ENCODE measurements around the gene ARV1.
"Not testable (repeated sequence)": the region's sequence is repeated elsewhere in the genome, so short reads cannot be mapped to it uniquely, and the experiment has no call there.

Gene ARV1

GRCh38 chr1:230975636-230976035 lies 3.3 kb upstream of the ARV1 start:
- no peak overlapping the region for H3K4me3 ChIP-seq (ENCODE audit: low read length)
- DNase-seq (ENCODE audit: low read depth, low spot score): no peak

- DNase-seq (ENCODE audit: low read depth, low spot score): no peak
- H3K4me3 ChIP-seq (ENCODE audit: low read length): no peak overlapping the region
Observed at GRCh38 chr1:230976360-230976759, 2.5 kb upstream of the ARV1 start.

GRCh38 chr1:230976825-230977747 lies 1.8 kb upstream of the ARV1 start:
- peak overlapping the region; percentile 71 for H3K4me3 ChIP-seq (ENCODE audit: low read length)
- peak; percentile 67 for DNase-seq (ENCODE audit: low read depth, low spot score)

- DNase-seq (ENCODE audit: low read depth, low spot score): peak; percentile 28
- H3K4me3 ChIP-seq (ENCODE audit: low read length): peak overlapping the region; percentile 71
Observed at GRCh38 chr1:230977761-230978490, 968 bp upstream of the ARV1 start.

GRCh38 chr1:230979389-230979716 lies 459 bp downstream of the ARV1 start:
- H3K4me3 ChIP-seq (ENCODE audit: low read length): peak overlapping the region; percentile 71
- no peak for DNase-seq (ENCODE audit: low read depth, low spot score)

GRCh38 chr1:230979952-230980351 lies 1.1 kb downstream of the ARV1 start:
- H3K4me3 ChIP-seq (ENCODE audit: low read length): peak overlapping the region; percentile 71

GRCh38 chr1:230982696-230983095 lies 3.8 kb downstream of the ARV1 start:
- DNase-seq (ENCODE audit: low read depth, low spot score): no peak
- H3K4me3 ChIP-seq (ENCODE audit: low read length): no peak overlapping the region

More at GRCh38 chr1:230979952-230980351, 1.1 kb downstream of the ARV1 start:
- DNase-seq (ENCODE audit: low read depth, low spot score): peak; percentile 31

- no peak for DNase-seq (ENCODE audit: low read depth, low spot score)
- no peak overlapping the region for H3K4me3 ChIP-seq (ENCODE audit: low read length)
Observed at GRCh38 chr1:230983811-230984210, 4.9 kb downstream of the ARV1 start.

GRCh38 chr1:230984622-230985515 lies 6.0 kb downstream of the ARV1 start:
- H3K4me3 ChIP-seq (ENCODE audit: low read length); DNase-seq (ENCODE audit: low read depth, low spot score): not testable (repeated sequence)

- H3K4me3 ChIP-seq (ENCODE audit: low read length): no peak overlapping the region
- DNase-seq (ENCODE audit: low read depth, low spot score): no peak
Observed at GRCh38 chr1:230985711-230986110, 6.8 kb downstream of the ARV1 start.

- H3K4me3 ChIP-seq (ENCODE audit: low read length): no peak overlapping the region
- no peak for DNase-seq (ENCODE audit: low read depth, low spot score)
Observed at GRCh38 chr1:230986976-230987375, 8.1 kb downstream of the ARV1 start.

GRCh38 chr1:230987448-230987847 lies 8.6 kb downstream of the ARV1 start:
- H3K4me3 ChIP-seq (ENCODE audit: low read length): no peak overlapping the region

GRCh38 chr1:230992100-230992774 lies 13.3 kb downstream of the ARV1 start:
- H3K4me3 ChIP-seq (ENCODE audit: low read length): no peak overlapping the region
- DNase-seq (ENCODE audit: low read depth, low spot score): no peak

More at GRCh38 chr1:230987448-230987847, 8.6 kb downstream of the ARV1 start:
- no peak for DNase-seq (ENCODE audit: low read depth, low spot score)

GRCh38 chr1:230994860-230995259 lies 16.0 kb downstream of the ARV1 start:
- no peak overlapping the region for H3K4me3 ChIP-seq (ENCODE audit: low read length)
- DNase-seq (ENCODE audit: low read depth, low spot score): no peak

- no peak overlapping the region for H3K4me3 ChIP-seq (ENCODE audit: low read length)
- no peak for DNase-seq (ENCODE audit: low read depth, low spot score)
Observed at GRCh38 chr1:231000201-231000600, 21.3 kb downstream of the ARV1 start.

GRCh38 chr1:231000639-231001038 lies 21.7 kb downstream of the ARV1 start:
- DNase-seq (ENCODE audit: low read depth, low spot score): no peak
- no peak overlapping the region for H3K4me3 ChIP-seq (ENCODE audit: low read length)

GRCh38 chr1:231001892-231002291 lies 23.0 kb downstream of the ARV1 start:
- H3K4me3 ChIP-seq (ENCODE audit: low read length): no peak overlapping the region
- no peak for DNase-seq (ENCODE audit: low read depth, low spot score)

- not testable (repeated sequence) for H3K4me3 ChIP-seq (ENCODE audit: low read length); DNase-seq (ENCODE audit: low read depth, low spot score)
Observed at GRCh38 chr1:231007535-231007934, 28.6 kb downstream of the ARV1 start.

GRCh38 chr1:231011360-231011759 lies 32.5 kb downstream of the ARV1 start:
- H3K4me3 ChIP-seq (ENCODE audit: low read length): no peak overlapping the region
- no peak for DNase-seq (ENCODE audit: low read depth, low spot score)
